Renal cortical epithelial cell (primary cell): ENCODE measurements around the gene ZNF688. TPM values are rescaled to one million over a fixed set of nuclear protein-coding genes. Genes with fewer than 3 reads are reported as not detected.
"Not testable (repeated sequence)": the region's sequence is repeated elsewhere in the genome, so short reads cannot be mapped to it uniquely, and the experiment has no call there.

Experiments
- DNase-seq: peaks from one replicate; pipeline ENCODE4 v3.0.0-alpha.2; 2011; ENCODE audit warnings: low read depth
- total RNA-seq: library from RNA; depleted of rRNA; stranded (reverse); fragments of >200 nt; gene quantifications from 2 replicates; pipeline ENCODE4 v1.2.3, GENCODE V29; 2014

The ZNF688 gene
- total RNA-seq, 1 donor from 2014 or later = 5.3 TPM

- no peak for DNase-seq
Measured at GRCh38 chr16:30533748-30534367, 37.7 kb downstream of the ZNF688 start.

- DNase-seq = no peak
Measured at GRCh38 chr16:30533146-30533522, 38.4 kb downstream of the ZNF688 start.

GRCh38 chr16:30532285-30533145 lies 39.0 kb downstream of the ZNF688 start:
- no peak for DNase-seq

- DNase-seq = no peak
Measured at GRCh38 chr16:30530163-30531037, 41.1 kb downstream of the ZNF688 start.

GRCh38 chr16:30528799-30529457 lies 42.6 kb downstream of the ZNF688 start:
- DNase-seq = no peak

- DNase-seq = peak; percentile 20
Measured at GRCh38 chr16:30527635-30528178, 43.8 kb downstream of the ZNF688 start.

- peak; percentile 88 for DNase-seq
Measured at GRCh38 chr16:30526823-30527634, 44.5 kb downstream of the ZNF688 start.

GRCh38 chr16:30526137-30526822 lies 45.2 kb downstream of the ZNF688 start, which contains the start of gene ZNF768:
Gene ZNF768, minus strand, starts transcription at chr16:30526566. Its CDS starts 153 bp downstream, at chr16:30526413.
- DNase-seq = no peak

- DNase-seq = peak; percentile 20
Measured at GRCh38 chr16:30525844-30526136, 45.7 kb downstream of the ZNF688 start.

GRCh38 chr16:30524575-30525568 lies 46.6 kb downstream of the ZNF688 start:
- no peak for DNase-seq

- no peak for DNase-seq
Measured at GRCh38 chr16:30523768-30524574, 47.5 kb downstream of the ZNF688 start.

GRCh38 chr16:30522702-30523463 lies 48.6 kb downstream of the ZNF688 start:
- DNase-seq = not testable (repeated sequence)

GRCh38 chr16:30521873-30522641 lies 49.5 kb downstream of the ZNF688 start:
- peak; percentile 90 for DNase-seq

- no peak for DNase-seq
Measured at GRCh38 chr16:30521476-30521872, 50.0 kb downstream of the ZNF688 start.
